Peyer's patch (tissue), 4 donors: ENCODE measurements around the gene ZNF668. TPM values are rescaled to one million over a fixed set of nuclear protein-coding genes. Genes with fewer than 3 reads are reported as not detected.
A peak's percentile ranks its signal among the peaks of the same experiment; 100 is the strongest.

Experiments
- DNase-seq, 3 donors: peaks; one replicate each; pipeline ENCODE4 v3.0.0-alpha.2; 2017 to 2019
- H3K27ac ChIP-seq, 4 donors: fragments of 200-600 bp; sonication (generic); one replicate each; pipeline ENCODE4 v1.5.1; 2016 to 2019
- H3K27me3 ChIP-seq, 2 donors: fragments of 200-600 bp; sonication (generic); one replicate each; pipeline ENCODE4 v1.5.1; 2019
- H3K36me3 ChIP-seq, 3 donors: fragments of 200-600 bp; sonication (generic); one replicate each; pipeline ENCODE4 v1.5.1; 2016 to 2019
- H3K4me1 ChIP-seq, 4 donors: fragments of 200-600 bp; sonication (generic); one replicate each; pipeline ENCODE4 v1.5.1; 2016 to 2019
- H3K4me3 ChIP-seq, 4 donors: fragments of 200-600 bp; sonication (generic); 1 replicate in 3 of 4; 2 replicates in 1 of 4; pipeline ENCODE4 v1.5.1; 2016 to 2019; ENCODE audit warnings: mild to moderate bottlenecking in 1 of 4
- H3K9me3 ChIP-seq, 4 donors: fragments of 200-600 bp; sonication (generic); one replicate each; pipeline ENCODE4 v1.5.1; 2016 to 2019; ENCODE audit warnings: mild to moderate bottlenecking in 1 of 4
- POLR2A ChIP-seq, 2 donors: fragments of 450-650 bp; IDR thresholded peaks; one replicate each; pipeline ENCODE4 v1.5.1; 2017; ENCODE audit warnings: antibody characterized with exemption in 2 of 2, mild to moderate bottlenecking in 2 of 2, moderate library complexity in 2 of 2
- total RNA-seq, 4 donors: library from RNA; depleted of rRNA; stranded (reverse); fragments of >200 nt; gene quantifications; one replicate each; pipeline ENCODE4 v1.1.0, GENCODE V29; 2016
- TF ChIP-seq, protein P1 (sequence below), 6 experiments: fragments of 450-650 bp in 4 of 6; fragments of 200-600 bp in 2 of 6; sonication (generic) in 1 of 6; IDR thresholded peaks; one replicate each; pipeline ENCODE4 v1.5.1; 2017 to 2019; ENCODE audit warnings: antibody characterized with exemption in 6 of 6, mild to moderate bottlenecking in 3 of 6, moderate library complexity in 1 of 6

The ZNF668 gene
- total RNA-seq, 4 donors from 2014 or later: 3.3 to 17.2 (median 11.4) TPM

DNA sequence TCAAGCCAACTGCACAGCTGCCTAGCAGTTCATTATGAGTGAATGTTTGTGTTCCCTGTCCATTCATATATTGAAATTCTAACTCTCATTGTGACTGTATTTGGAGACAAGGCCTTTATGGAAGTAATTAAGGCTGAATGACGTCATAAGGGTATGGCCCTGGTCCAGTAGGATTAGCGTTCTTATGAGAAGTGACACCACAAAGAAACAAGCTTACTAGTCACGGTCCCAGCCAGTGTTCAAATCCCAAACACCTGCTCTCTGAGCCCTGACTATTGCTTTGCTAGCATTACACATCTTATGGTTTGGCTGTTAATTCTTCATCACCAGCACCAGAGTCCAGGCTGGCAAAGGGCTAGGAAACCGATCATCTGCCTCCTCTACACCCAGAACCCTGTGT, 2.2 kb downstream of the ZNF668 start:
- Histone ChIP-seq H3K36me3 (peaks cover 0 to 8% (median 0%) of the 10 kb centered on the region in 3 donors), H3K4me1 (peaks cover 4 to 30% (median 6%) of the 10 kb centered on the region in 4 donors), H3K9me3 (no peaks in the 10 kb centered on the region), H3K27me3 (no peaks in the 10 kb centered on the region), H3K27ac (peak overlapping the region in 1 of 4 donors; percentile 95), H3K4me3 (peak overlapping the region in 2 of 4 donors; percentile 92 to 94)
- DNase-seq: no peak
- no peak for TF ChIP-seq POLR2A (IDR thresholded peaks at IDR 0.05)
- TF ChIP-seq, protein P1, sequence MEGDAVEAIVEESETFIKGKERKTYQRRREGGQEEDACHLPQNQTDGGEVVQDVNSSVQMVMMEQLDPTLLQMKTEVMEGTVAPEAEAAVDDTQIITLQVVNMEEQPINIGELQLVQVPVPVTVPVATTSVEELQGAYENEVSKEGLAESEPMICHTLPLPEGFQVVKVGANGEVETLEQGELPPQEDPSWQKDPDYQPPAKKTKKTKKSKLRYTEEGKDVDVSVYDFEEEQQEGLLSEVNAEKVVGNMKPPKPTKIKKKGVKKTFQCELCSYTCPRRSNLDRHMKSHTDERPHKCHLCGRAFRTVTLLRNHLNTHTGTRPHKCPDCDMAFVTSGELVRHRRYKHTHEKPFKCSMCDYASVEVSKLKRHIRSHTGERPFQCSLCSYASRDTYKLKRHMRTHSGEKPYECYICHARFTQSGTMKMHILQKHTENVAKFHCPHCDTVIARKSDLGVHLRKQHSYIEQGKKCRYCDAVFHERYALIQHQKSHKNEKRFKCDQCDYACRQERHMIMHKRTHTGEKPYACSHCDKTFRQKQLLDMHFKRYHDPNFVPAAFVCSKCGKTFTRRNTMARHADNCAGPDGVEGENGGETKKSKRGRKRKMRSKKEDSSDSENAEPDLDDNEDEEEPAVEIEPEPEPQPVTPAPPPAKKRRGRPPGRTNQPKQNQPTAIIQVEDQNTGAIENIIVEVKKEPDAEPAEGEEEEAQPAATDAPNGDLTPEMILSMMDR (IDR thresholded peaks at IDR 0.05): no peak

DNA sequence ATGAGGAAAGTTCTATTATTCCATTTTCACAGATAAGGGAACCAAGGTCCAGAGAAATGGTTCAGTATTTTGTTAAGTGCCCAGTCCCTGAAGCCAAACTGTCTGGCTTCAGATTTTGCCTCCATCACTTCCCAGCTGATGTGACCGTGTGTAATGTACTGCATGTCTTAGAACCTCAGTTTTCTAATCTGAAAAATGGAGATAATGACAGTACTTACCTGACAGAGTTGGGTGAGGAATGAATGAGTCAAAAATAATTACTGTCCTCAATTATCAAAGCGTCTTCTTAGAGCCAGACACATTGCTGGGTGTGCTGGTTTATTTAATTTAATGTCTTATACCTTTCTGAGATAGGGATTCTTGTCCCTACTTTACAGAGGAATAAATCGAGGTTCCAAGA, 6.7 kb downstream of the ZNF668 start:
- Histone ChIP-seq H3K4me1 (peaks cover 0 to 20% (median 4%) of the 10 kb centered on the region in 4 donors), H3K27ac (no peak overlapping the region), H3K36me3 (peaks cover 0 to 11% (median 0%) of the 10 kb centered on the region in 3 donors), H3K4me3 (no peak overlapping the region), H3K9me3 (no peaks in the 10 kb centered on the region), H3K27me3 (no peaks in the 10 kb centered on the region)
- TF ChIP-seq, protein P1 (IDR thresholded peaks at IDR 0.05): no peak
- TF ChIP-seq POLR2A (IDR thresholded peaks at IDR 0.05): no peak
- DNase-seq: no peak

DNA sequence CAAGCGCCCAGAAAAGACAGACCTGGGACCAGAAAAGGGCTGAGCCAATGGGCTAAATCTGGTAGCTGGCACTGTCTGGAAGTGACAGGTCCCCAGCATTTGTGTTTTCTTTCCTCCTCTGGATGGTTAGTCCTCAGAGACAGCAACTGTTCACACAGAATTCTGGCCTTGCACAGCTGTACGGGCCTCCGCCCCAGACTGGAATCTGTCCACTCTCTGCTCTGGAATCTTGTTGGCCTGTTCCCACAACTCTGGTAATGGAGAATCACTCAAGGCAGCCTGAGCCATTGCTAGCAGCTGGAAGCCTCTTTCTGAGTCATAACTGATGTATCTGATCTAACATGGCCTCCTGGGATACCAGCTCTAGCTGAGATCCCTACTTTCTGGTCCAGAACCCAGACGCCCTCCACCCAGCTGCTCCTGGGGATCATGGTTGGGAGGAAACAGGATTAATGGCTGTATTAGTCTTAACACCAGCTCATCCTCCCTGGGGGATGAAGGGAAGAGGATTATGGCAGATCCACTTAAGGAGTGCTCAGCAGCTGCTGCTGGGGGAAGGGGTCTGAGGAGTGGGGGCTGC, 9.1 kb downstream of the ZNF668 start:
- TF ChIP-seq, protein P1 (IDR thresholded peaks at IDR 0.05): no peak
- no peak for TF ChIP-seq POLR2A (IDR thresholded peaks at IDR 0.05)
- Histone ChIP-seq H3K4me3 (no peak overlapping the region), H3K4me1 (peaks cover 0 to 8% (median 0%) of the 10 kb centered on the region in 4 donors), H3K9me3 (no peaks in the 10 kb centered on the region), H3K27me3 (no peaks in the 10 kb centered on the region), H3K27ac (peak overlapping the region in 2 of 4 donors; percentile 30 to 44), H3K36me3 (peaks cover 0 to 27% (median 0%) of the 10 kb centered on the region in 3 donors)
- no peak for DNase-seq

DNA sequence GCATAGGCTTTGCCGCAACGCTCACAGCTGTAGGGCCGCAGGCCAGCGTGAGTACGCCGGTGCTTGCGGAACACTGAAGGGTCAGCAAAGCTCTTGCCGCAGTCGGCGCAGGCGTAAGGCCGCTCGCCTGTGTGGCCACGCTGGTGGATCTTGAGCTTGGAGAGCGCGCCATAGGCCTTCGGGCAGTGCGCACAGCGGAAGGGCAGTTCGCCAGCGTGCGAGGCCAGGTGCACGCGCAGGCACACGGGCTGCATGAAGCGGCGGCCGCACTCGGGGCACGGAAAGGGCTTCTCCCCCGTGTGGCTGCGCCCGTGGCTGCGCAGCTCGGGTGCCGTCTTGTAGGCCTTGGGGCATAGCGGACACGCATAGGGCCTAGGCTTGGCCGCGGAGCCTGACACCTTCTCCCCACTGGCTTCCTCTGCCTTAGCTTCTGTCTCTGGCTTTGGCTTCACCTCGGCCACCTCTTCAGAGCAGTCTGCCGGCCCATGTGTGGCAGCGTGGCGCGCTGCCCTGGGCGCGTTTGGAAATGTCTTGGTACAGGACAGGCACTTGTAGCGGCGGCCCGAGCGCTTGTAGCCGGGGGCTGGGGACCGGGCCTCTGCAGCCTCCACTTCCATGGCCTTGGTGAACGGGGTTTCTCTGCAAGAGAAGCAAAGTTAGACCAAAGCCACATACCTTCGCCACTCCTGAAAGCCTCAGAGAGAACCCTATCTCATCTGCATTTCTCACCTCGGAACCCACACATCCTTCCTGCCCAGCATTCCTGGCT, 10.0 kb downstream of the ZNF668 start:
- no peak for TF ChIP-seq POLR2A (IDR thresholded peaks at IDR 0.05)
- TF ChIP-seq, protein P1 (IDR thresholded peaks at IDR 0.05): no peak
- no peaks in the 10 kb centered on the region for H3K27me3 ChIP-seq
- no peaks in the 10 kb centered on the region for H3K9me3 ChIP-seq
- peak overlapping the region in 1 of 4 donors; percentile 12 for H3K4me3 ChIP-seq
- peak in 2 of 3 donors; percentile 19 to 49 for DNase-seq
- H3K4me1 ChIP-seq: peaks cover 0 to 8% (median 0%) of the 10 kb centered on the region in 4 donors
- H3K36me3 ChIP-seq: peaks cover 0 to 27% (median 0%) of the 10 kb centered on the region in 3 donors
- H3K27ac ChIP-seq: peak overlapping the region in 2 of 4 donors; percentile 19 to 44

DNA sequence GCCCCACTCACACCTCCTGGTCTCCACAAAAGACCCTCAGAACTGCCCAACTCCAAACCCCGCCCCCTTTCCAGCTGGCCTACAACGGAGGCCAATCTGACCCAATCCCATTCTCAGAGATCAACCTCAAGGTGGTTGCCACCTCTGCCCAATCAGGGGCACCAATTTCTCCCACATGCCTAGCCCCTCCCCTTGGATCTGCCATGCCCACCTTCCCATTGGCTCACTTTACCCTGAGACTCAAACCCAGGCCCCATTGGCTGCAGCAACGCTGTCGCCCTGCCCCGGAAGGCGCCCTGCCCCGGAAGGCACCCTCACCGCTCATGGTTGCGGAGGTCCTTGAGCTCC, 10.6 kb downstream of the ZNF668 start:
- DNase-seq: no peak
- Histone ChIP-seq H3K4me1 (peaks cover 0 to 8% (median 0%) of the 10 kb centered on the region in 4 donors), H3K27ac (no peak overlapping the region), H3K9me3 (no peaks in the 10 kb centered on the region), H3K36me3 (peaks cover 0 to 27% (median 0%) of the 10 kb centered on the region in 3 donors), H3K27me3 (no peaks in the 10 kb centered on the region), H3K4me3 (peak overlapping the region in 1 of 4 donors; percentile 12)
- TF ChIP-seq, protein P1 (IDR thresholded peaks at IDR 0.05): no peak
- no peak for TF ChIP-seq POLR2A (IDR thresholded peaks at IDR 0.05)
